ENCODE results near the gene KLHL40. TPM values are rescaled to one million over a fixed set of nuclear protein-coding genes. Genes with fewer than 3 reads are reported as not detected.

The KLHL40 gene
- total and polyA plus RNA-seq, 2 donors (not counting 3 experiments of a cell fraction or from before 2014, with no cell fraction given): not detected

GRCh38 chr3:42702982-42703694 lies 17.8 kb downstream of the KLHL40 start:
- CTCF ChIA-PET: no interaction called here
- POLR2A ChIA-PET: no interaction called here
- Histone ChIP-seq H3K9me1 (replicated peaks; ENCODE audit: control insufficient read depth, extremely low read depth, insufficient read depth, low read length) (no peaks in the 10 kb centered on the region), H2AFZ (ENCODE audit: low read depth, low read length) (no peak overlapping the region), H4K20me1 (replicated peaks; ENCODE audit: control insufficient read depth, extremely low read depth, insufficient read depth, low read length) (no peaks in the 10 kb centered on the region), H3K79me2 (ENCODE audit: control insufficient read depth, insufficient read depth, low read length) (no peaks in the 10 kb centered on the region), H3K27me3 (ENCODE audit: control insufficient read depth in 2 of 2, insufficient read depth in 2 of 2, low read length in 2 of 2) (no peaks in the 10 kb centered on the region), H3K27ac (ENCODE audit: insufficient read depth, low read depth, low read length) (no peak overlapping the region), H3K9me3 (replicated peaks; ENCODE audit: control insufficient read depth, insufficient read depth, low read length) (no peaks in the 10 kb centered on the region), H3K4me3 (replicated peaks in 1 of 3; ENCODE audit: insufficient read depth in 1 of 3, low read depth in 1 of 3, low read length in 3 of 3) (no peak overlapping the region), H3K9ac (replicated peaks; ENCODE audit: extremely low read depth, insufficient read depth, low read length) (no peak overlapping the region), H3K36me3 (ENCODE audit: control insufficient read depth in 2 of 2, extremely low read depth in 1 of 2, insufficient read depth in 2 of 2, low read length in 2 of 2) (no peaks in the 10 kb centered on the region), H3K4me2 (ENCODE audit: insufficient read depth, low read length) (no peak overlapping the region), H3K4me1 (ENCODE audit: control insufficient read depth, extremely low read depth, insufficient read depth, low read length) (no peaks in the 10 kb centered on the region)
- dilution Hi-C loops (cut with MboI; ENCODE audit: extremely low pct_ligation_motif_present, low sequenced_read_pairs) (no loop called here), intact Hi-C loops (cut with micrococcal nuclease) (no loop called here)
- FAIRE-seq: no peak
- BruUV-seq (replicated peaks): no TSS peak
- no peak for DNase-seq (ENCODE audit: low read depth, low spot score)
- TF ChIP-seq, protein P1, sequence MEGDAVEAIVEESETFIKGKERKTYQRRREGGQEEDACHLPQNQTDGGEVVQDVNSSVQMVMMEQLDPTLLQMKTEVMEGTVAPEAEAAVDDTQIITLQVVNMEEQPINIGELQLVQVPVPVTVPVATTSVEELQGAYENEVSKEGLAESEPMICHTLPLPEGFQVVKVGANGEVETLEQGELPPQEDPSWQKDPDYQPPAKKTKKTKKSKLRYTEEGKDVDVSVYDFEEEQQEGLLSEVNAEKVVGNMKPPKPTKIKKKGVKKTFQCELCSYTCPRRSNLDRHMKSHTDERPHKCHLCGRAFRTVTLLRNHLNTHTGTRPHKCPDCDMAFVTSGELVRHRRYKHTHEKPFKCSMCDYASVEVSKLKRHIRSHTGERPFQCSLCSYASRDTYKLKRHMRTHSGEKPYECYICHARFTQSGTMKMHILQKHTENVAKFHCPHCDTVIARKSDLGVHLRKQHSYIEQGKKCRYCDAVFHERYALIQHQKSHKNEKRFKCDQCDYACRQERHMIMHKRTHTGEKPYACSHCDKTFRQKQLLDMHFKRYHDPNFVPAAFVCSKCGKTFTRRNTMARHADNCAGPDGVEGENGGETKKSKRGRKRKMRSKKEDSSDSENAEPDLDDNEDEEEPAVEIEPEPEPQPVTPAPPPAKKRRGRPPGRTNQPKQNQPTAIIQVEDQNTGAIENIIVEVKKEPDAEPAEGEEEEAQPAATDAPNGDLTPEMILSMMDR (IDR thresholded peaks at IDR 0.05; ENCODE audit: extremely low read depth in 1 of 2, insufficient read depth in 1 of 2, low read depth in 1 of 2, low read length in 2 of 2): no peak

DNA sequence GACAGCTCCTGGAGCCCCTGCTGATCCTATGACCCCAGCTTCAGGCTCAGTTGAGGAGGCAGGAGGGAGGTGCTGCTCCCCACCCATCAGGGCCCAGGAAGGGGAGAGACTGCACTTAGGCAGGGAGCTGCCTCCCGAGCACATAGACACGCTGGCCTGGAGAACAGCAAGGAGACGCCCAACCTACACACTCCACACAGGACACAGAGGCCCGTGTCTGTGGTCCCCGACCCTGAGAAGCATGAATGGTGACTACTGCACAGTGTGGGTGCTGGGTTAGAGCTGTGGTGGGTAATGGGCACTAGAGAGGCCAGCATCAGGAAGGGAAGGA lies 18.3 kb downstream of the KLHL40 start:
- POLR2A ChIA-PET: no interaction called here
- BruUV-seq (replicated peaks): no TSS peak
- intact Hi-C loops (cut with micrococcal nuclease) (no loop called here), dilution Hi-C loops (cut with MboI; ENCODE audit: extremely low pct_ligation_motif_present, low sequenced_read_pairs) (no loop called here)
- no peak for DNase-seq (ENCODE audit: low read depth, low spot score)
- no peaks in the 10 kb centered on the region for H3K27me3 ChIP-seq (ENCODE audit: control insufficient read depth in 2 of 2, insufficient read depth in 2 of 2, low read length in 2 of 2)
- no peak for TF ChIP-seq POLR2AphosphoS5 (IDR thresholded peaks at IDR 0.05; ENCODE audit: insufficient read depth, low read depth, low read length)
- TF ChIP-seq, protein P1 (IDR thresholded peaks at IDR 0.05; ENCODE audit: extremely low read depth in 1 of 2, insufficient read depth in 1 of 2, low read depth in 1 of 2, low read length in 2 of 2): no peak
- TF ChIP-seq JUN (IDR thresholded peaks at IDR 0.05; ENCODE audit: borderline replicate concordance, insufficient read depth, insufficient read length, low read depth): no peak
- no peak for TF ChIP-seq FOS (IDR thresholded peaks at IDR 0.05; ENCODE audit: borderline replicate concordance, insufficient read depth, low read length)
- TF ChIP-seq MYC (IDR thresholded peaks at IDR 0.05; ENCODE audit: low read depth, low read length): no peak
- TF ChIP-seq EZH2 (IDR thresholded peaks at IDR 0.05; ENCODE audit: borderline replicate concordance, low read depth, low read length, severe bottlenecking): no peak
- TF ChIP-seq, protein P2, sequence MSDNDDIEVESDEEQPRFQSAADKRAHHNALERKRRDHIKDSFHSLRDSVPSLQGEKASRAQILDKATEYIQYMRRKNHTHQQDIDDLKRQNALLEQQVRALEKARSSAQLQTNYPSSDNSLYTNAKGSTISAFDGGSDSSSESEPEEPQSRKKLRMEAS (IDR thresholded peaks at IDR 0.05; ENCODE audit: insufficient read depth, insufficient read length): no peak
- TF ChIP-seq POLR2A (IDR thresholded peaks at IDR 0.05; ENCODE audit: low read depth, low read length): no peak
- no peak for TF ChIP-seq GATA2 (IDR thresholded peaks at IDR 0.05; ENCODE audit: insufficient read depth, insufficient read length, low read depth, low read length)
- CTCF ChIA-PET: interaction anchor here (1.6 kb wide), 1 partner anchor 39 kb away, joined by 5 read pairs; no protein-coding TSS in a partner anchor
- H3K4me3 ChIP-seq (replicated peaks in 1 of 3; ENCODE audit: insufficient read depth in 1 of 3, low read depth in 1 of 3, low read length in 3 of 3): no peak overlapping the region
- no peak overlapping the region for H3K9ac ChIP-seq (replicated peaks; ENCODE audit: extremely low read depth, insufficient read depth, low read length)
- H3K9me3 ChIP-seq (replicated peaks; ENCODE audit: control insufficient read depth, insufficient read depth, low read length): no peaks in the 10 kb centered on the region
- no peak overlapping the region for H3K27ac ChIP-seq (ENCODE audit: insufficient read depth, low read depth, low read length)
- no peaks in the 10 kb centered on the region for H3K79me2 ChIP-seq (ENCODE audit: control insufficient read depth, insufficient read depth, low read length)
- H2AFZ ChIP-seq (ENCODE audit: low read depth, low read length): no peak overlapping the region
- no peaks in the 10 kb centered on the region for H3K9me1 ChIP-seq (replicated peaks; ENCODE audit: control insufficient read depth, extremely low read depth, insufficient read depth, low read length)
- no peaks in the 10 kb centered on the region for H3K4me1 ChIP-seq (ENCODE audit: control insufficient read depth, extremely low read depth, insufficient read depth, low read length)
- no peak for FAIRE-seq
- H3K36me3 ChIP-seq (ENCODE audit: control insufficient read depth in 2 of 2, extremely low read depth in 1 of 2, insufficient read depth in 2 of 2, low read length in 2 of 2): no peaks in the 10 kb centered on the region
- no peaks in the 10 kb centered on the region for H4K20me1 ChIP-seq (replicated peaks; ENCODE audit: control insufficient read depth, extremely low read depth, insufficient read depth, low read length)
- H3K4me2 ChIP-seq (ENCODE audit: insufficient read depth, low read length): no peak overlapping the region
